Chondrocyte (in vitro differentiated cells): Measurements from ENCODE around the gene OLFML2B. TPM values are rescaled to one million over a fixed set of nuclear protein-coding genes. Genes with fewer than 3 reads are reported as not detected.

Experiments
- DNase-seq: peaks from one replicate; pipeline ENCODE4 v3.0.0; 2021; ENCODE audit warnings: mixed read lengths, low spot score
- H3K27ac Mint-ChIP-seq: one replicate; pipeline ENCODE4 v1.8.0; 2021; ENCODE audit warnings: mild to moderate bottlenecking, moderate library complexity, mixed read lengths; ENCODE audit not compliant: unreplicated experiment
- H3K27me3 Mint-ChIP-seq: 2 replicates; pipeline ENCODE4 v1.8.0; 2021; ENCODE audit warnings: low read depth, mixed read lengths
- H3K36me3 Mint-ChIP-seq: 2 replicates; pipeline ENCODE4 v1.8.0; 2021; ENCODE audit warnings: low read depth, mixed read lengths
- H3K4me1 Mint-ChIP-seq: 2 replicates; pipeline ENCODE4 v1.8.0; 2021; ENCODE audit warnings: low read depth, mild to moderate bottlenecking, mixed read lengths
- H3K4me3 Mint-ChIP-seq: one replicate; pipeline ENCODE4 v1.8.0; 2021; ENCODE audit warnings: mild to moderate bottlenecking, moderate library complexity, mixed read lengths; ENCODE audit not compliant: unreplicated experiment
- H3K9me3 Mint-ChIP-seq: 2 replicates; pipeline ENCODE4 v1.8.0; 2021; ENCODE audit warnings: low read depth, mixed read lengths
- total RNA-seq: library from RNA; stranded (reverse); gene quantifications from 3 replicates; pipeline ENCODE4 v1.2.1, GENCODE V29; 2021
- TF ChIP-seq, protein P1 (sequence below): fragments of 200-600 bp; sonication (generic); IDR thresholded peaks from 2 replicates; pipeline ENCODE4 v1.5.0; 2021; ENCODE audit warnings: antibody characterized with exemption, mild to moderate bottlenecking, moderate library complexity

OLFML2B gene
- total RNA-seq, 1 donor from 2014 or later, result 120 TPM

DNA sequence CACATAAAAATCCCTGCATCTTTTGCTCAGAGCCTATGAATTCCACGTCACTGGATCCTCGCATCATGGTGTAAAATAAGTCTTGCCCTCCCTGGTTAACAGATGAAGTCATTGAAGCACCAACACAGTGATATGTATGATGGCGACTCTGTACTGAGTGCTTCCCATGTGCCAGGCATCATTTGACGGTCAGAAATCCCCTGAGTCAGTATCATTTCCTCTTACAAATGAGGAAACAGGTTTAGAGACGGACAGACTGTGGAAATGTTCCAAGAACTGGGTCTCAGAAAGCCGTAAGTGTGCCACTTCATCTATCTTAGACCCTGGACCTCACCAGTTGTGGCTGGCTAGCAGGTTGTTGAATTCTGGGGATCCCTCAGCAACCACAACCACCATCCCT lies 5.1 kb upstream of the OLFML2B start:
- TF ChIP-seq, protein P1, sequence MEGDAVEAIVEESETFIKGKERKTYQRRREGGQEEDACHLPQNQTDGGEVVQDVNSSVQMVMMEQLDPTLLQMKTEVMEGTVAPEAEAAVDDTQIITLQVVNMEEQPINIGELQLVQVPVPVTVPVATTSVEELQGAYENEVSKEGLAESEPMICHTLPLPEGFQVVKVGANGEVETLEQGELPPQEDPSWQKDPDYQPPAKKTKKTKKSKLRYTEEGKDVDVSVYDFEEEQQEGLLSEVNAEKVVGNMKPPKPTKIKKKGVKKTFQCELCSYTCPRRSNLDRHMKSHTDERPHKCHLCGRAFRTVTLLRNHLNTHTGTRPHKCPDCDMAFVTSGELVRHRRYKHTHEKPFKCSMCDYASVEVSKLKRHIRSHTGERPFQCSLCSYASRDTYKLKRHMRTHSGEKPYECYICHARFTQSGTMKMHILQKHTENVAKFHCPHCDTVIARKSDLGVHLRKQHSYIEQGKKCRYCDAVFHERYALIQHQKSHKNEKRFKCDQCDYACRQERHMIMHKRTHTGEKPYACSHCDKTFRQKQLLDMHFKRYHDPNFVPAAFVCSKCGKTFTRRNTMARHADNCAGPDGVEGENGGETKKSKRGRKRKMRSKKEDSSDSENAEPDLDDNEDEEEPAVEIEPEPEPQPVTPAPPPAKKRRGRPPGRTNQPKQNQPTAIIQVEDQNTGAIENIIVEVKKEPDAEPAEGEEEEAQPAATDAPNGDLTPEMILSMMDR, result no peak
- DNase-seq, result no peak

DNA sequence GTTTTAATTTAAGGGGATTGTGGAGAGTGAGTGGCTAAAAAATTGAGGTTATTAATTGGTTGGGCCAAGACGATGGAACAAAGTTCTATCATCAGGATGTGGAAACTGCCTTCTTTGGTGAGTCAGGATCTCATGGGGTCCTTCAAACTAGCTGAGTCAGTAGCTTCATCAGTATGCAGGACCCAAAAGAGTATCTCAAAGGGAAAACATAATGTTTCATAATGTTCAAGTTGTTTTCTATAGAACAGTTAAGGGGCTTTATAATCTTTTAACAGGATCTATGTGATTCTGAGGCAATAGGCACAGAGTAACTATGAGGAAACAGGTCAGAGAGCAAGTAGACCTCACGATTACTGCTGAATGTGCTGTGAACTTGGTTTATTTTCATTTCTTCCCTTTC lies 3.2 kb upstream of the OLFML2B start:
- Mint-ChIP-seq H3K36me3 (peaks cover 4% of the 10 kb centered on the region), H3K9me3 (peaks cover 7% of the 10 kb centered on the region), H3K27ac (no peak overlapping the region), H3K27me3 (no peaks in the 10 kb centered on the region), H3K4me1 (peaks cover 23% of the 10 kb centered on the region), H3K4me3 (no peak overlapping the region)
- no peak for DNase-seq
- TF ChIP-seq, protein P1, result no peak

More for the DNA sequence above, 5.1 kb upstream of the OLFML2B start:
- Mint-ChIP-seq H3K27me3 (no peaks in the 10 kb centered on the region), H3K4me1 (peaks cover 16% of the 10 kb centered on the region), H3K4me3 (no peak overlapping the region), H3K9me3 (peaks cover 7% of the 10 kb centered on the region), H3K27ac (no peak overlapping the region), H3K36me3 (peaks cover 4% of the 10 kb centered on the region)

DNA sequence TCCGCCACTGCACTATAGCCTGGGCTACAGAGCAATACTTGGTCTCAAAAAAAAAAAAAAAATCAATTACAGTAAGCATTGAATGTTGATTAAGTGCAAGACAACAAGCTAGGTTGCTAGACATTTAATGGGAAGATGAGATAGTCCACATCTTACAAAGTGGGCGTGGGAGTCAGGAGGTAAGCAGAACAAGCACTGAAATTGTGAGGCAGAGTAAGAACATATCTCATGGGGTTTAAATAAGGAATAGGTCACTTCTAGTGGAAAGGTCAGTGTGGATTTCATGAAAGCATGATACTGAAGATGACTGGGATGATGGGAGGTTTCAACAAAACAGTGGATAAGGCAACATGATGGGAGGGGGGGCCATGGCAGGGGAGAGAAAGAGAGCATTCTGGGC lies 1.9 kb upstream of the OLFML2B start:
- Mint-ChIP-seq H3K36me3 (peaks cover 4% of the 10 kb centered on the region), H3K27ac (no peak overlapping the region), H3K4me1 (peaks cover 36% of the 10 kb centered on the region), H3K27me3 (no peaks in the 10 kb centered on the region), H3K9me3 (peaks cover 7% of the 10 kb centered on the region), H3K4me3 (no peak overlapping the region)
- no peak for DNase-seq
- TF ChIP-seq, protein P1, result no peak

DNA sequence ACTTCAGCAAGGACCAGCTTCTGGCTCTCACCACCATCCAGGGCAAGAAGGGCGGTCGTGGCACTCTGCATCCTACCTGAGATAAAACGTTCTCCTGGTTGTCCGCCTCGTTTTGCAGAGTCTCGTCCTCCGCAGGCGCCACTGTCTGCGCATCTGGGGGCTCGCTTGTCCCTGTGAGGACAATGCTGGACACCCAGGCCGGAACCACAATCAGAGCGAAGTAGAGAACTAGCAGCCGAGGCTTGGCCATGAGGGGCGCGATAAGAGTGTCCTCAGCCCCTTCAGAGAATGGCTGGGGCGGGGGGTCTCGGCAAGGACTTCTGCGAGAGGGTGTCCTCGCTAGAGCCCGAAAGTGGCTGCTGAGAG lies 505 bp downstream of the OLFML2B start:
- peak overlapping the region; percentile 96 for H3K27ac Mint-ChIP-seq
- H3K4me1 Mint-ChIP-seq, result peaks cover 56% of the 10 kb centered on the region
- TF ChIP-seq, protein P1, result no peak
- peak overlapping the region; percentile 89 for H3K4me3 Mint-ChIP-seq
- no peak for DNase-seq
- H3K9me3 Mint-ChIP-seq, result peaks cover 7% of the 10 kb centered on the region
- no peaks in the 10 kb centered on the region for H3K27me3 Mint-ChIP-seq
- H3K36me3 Mint-ChIP-seq, result peaks cover 6% of the 10 kb centered on the region

DNA sequence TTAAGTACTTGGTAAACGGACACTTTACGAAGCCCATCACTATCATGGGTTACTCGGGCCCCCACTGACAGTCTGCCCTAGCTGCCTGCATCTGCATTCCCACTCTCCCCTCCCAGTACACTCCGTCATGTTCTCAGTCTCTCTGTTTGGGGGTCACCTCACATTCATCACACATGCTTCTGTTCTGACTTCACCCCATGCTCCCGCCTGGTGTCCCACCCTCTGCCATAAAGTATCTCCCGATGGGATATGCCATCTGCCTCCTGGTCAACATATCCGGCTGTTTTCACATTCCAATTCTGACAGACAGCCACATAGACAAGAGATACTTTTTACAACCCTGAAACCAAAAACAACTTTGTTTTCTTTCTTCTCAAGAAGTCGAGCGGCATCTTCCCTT lies 1.0 kb downstream of the OLFML2B start:
- Mint-ChIP-seq H3K27me3 (no peaks in the 10 kb centered on the region), H3K9me3 (peaks cover 7% of the 10 kb centered on the region), H3K4me3 (peak overlapping the region; percentile 89), H3K4me1 (peaks cover 57% of the 10 kb centered on the region), H3K36me3 (peaks cover 11% of the 10 kb centered on the region), H3K27ac (peak overlapping the region; percentile 96)
- DNase-seq, result no peak
- TF ChIP-seq, protein P1, result no peak
